ENCODE results near the gene VRK2.

Gene VRK2
- total RNA-seq: 19.2 to 38.4 (median 29.7) reads per million in 4 experiments

DNA sequence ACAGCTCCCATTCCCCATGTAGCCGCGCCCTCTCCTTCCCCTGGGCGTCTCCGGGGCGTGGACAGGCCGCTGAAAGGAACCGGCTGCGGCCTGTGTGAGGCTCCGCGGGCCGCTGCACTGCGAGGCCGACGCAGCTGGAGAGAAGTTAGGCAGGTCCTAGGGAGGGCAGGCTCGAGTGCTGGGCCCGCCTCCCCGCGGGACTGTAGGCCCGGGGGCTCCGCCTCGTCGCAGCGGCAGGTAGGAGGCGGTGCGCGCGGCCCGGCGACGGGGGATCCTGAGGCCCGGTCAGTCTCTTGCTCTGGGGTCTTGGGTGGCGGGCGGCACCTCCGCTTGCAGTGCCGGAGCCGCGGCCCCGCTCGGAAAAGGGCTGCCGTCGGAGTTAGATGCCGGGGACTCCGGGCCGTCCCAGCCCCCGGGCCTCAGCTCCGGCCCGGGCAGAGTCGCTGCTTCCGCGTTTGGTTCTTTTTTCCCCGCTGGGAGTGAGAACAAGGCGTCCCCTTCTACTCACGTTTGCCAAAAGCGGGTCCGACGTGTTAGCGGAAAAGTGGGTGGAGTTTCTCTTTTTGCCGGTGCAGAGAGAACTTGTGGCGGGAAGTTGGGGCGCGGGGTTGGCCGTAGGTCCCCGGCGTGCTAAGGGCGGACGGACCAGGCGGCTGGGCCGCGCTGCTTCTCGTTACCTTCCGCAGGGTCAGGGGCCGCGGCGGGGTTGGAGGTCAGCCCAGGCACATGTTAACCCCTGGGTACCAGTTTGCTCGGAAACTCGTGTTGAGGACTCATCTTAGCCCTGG is at the start of gene VRK2:
VRK2 (plus strand) TSS at position 222 of the 788 bp plus-strand sequence. CDS start 2,026 bp downstream, outside the sequence.
- DNase-seq: peak; percentile 61

GRCh38 chr2:58006256-58006951 is 40.2 kb upstream of the VRK2 start:
- no peak for DNase-seq

DNA sequence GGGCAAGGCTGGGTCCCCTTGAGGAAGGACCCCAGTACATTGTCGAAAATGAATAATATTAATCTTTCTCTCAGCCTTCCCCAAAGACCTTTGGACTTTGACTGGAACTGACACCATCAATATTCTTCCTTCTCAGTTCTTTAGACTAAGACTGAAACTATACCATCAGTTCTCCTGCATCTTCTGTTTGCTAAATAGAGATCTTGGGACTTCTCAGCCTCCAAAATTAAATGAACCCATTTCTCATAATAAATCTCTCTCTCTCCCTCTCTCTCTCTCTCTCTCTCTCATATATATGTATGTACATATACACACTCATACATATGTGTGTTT is 39.7 kb upstream of the VRK2 start:
- no peak for DNase-seq

GRCh38 chr2:58010599-58010998 is 36.0 kb upstream of the VRK2 start:
- no peak for DNase-seq

- DNase-seq: no peak
Measured at GRCh38 chr2:58019229-58019628, 27.4 kb upstream of the VRK2 start.

DNA sequence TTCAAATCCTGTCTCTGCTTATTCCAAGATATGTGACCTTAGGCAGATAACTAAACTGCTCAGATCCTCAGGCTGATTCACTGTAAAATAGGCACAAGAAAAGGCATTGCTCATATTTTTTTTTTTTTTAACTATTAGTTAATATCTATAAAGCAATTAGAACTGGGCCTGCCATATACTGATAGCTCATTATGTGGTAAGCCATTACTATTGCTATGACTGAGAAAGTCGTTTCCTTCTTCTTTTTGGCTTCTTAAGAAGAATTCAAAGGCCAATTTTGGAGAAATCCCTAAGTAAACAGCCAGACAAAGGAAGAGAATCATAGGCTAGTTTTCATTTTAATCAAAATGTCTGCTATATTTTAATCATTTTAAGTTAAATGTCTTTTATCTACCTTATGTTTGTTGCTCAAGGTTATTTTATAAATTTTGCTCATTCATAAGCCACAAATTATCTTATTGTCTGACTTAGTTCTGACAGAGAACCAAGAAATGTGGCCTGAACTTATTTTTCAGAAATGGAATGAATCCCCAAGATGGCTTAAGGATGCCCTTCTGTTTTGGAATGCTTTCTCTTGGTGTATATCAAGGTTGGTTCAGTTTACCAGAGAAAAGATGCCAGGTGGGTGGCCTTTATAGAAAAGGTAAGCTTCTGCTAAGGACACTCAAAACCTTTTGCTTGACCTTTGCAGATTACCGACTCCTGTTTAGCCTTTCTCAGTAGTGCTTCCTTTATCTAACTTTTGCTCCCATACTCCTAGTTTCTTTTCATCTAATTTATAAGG is 21.3 kb upstream of the VRK2 start:
- DNase-seq: no peak

- DNase-seq: no peak
Measured at GRCh38 chr2:58027029-58027428, 19.6 kb upstream of the VRK2 start.

DNA sequence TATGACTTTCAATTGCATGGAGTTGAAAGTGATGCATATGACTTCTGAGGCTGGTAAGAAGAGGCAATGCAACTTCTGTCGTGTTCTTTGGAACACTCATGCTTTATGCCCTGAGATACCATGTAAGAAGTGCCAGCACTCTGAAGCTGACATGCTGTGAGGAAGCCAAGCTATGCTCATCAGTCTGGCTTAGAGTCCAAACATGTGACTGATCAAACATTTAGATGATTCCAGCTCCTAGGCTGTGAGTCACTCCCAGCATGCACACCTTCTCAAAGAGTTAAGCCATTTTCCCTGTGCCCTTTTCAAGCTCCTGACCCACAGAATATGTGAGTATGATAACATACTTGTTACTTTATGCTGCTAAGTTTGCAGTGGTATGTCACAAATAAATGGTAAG is 15.8 kb upstream of the VRK2 start:
- no peak for DNase-seq

GRCh38 chr2:58032016-58032763 is 14.4 kb upstream of the VRK2 start:
- DNase-seq: no peak

- DNase-seq: no peak
Measured at GRCh38 chr2:58032764-58033080, 13.9 kb upstream of the VRK2 start.

GRCh38 chr2:58033530-58033929 is 13.1 kb upstream of the VRK2 start:
- no peak for DNase-seq

GRCh38 chr2:58035352-58035751 is 11.3 kb upstream of the VRK2 start:
- no peak for DNase-seq

DNA sequence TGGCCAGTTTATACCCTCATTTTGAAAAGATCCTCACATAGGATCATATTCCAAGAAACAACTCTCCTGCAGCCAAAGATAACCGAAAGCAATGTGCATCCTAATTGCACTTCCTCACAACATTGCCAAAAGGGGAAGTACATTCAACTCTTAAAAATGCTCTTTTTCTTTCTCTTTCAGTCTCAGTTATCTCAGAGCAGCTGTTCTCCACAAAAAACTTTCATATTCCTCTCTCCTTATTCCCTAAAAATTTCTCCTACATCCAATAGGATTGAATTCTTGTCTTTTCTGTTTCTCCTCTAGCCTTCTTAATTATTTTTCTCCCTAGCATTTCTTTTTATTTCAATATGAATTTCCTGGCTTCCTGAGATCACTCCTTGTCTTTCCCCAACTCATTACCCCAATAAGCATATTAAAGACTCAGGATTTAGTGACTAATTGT is 7.4 kb upstream of the VRK2 start:
- no peak for DNase-seq

- no peak for DNase-seq
Measured at GRCh38 chr2:58042486-58042970, 4.1 kb upstream of the VRK2 start.

DNA sequence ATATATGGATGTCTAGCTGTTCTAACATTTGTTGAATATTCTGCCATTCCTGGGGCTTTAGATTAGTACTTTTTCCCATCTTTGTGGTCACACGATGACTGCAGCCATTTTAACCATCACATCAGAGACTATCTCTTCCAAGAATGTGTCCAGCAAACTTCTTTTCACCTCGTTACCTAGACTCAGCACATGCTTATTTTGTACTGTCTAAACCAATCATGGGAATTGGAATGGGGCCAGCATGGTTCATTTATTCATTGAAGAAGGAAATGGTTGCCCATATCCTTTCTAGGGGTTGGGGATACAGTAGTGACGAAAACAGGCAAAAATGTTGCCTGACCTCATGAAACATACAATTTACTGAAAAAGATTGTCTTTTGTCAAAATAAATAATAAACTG is 2.5 kb upstream of the VRK2 start:
- no peak for DNase-seq

DNA sequence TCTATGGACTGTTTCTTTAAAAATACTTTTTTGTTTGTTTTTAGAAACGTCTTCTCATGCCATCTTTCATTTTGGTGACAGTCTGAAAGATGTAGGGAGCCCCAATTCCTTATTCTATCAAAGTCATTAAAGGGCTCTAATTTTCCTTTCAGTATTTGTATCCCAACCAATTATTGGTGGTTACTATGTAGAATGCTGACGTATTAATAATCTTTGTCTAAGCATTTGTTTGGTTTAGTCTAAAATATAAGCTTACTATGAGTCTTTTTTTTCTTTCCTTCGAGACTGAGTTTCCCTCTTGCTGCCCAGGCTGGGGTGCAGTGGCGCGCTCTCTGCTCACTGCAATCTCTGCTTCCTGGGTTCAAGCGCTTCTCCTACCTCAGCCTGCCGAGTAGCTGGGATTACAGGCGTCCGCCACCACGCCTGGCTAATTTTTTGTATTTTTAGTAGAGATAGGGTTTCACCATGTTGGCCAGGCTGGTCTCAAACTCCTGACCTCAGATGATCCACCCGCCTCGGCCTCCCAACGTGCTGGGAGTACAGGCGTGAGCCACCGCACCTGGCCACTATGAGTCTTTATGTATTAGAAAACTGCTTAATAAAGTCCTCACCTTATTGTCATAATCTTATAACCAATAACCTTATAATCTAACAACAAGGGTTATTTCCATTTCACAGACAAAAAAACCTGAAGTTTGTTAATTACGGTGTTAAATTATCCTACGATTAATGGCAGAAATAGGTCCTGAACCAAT is 849 bp upstream of the VRK2 start:
- no peak for DNase-seq

DNA sequence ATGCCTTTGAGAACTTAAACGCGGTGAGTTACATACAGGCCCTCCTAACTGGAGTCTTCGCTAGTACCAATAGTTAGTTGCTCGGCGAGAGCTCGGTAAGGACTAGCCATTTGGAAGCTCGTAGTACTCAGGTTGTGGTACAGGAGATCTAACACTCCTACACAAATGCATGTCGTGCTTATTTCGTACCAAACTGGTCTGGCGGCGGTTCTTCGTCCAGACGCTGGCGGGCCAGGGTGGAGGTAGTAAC is 346 bp upstream of the VRK2 start:
- no peak for DNase-seq

DNA sequence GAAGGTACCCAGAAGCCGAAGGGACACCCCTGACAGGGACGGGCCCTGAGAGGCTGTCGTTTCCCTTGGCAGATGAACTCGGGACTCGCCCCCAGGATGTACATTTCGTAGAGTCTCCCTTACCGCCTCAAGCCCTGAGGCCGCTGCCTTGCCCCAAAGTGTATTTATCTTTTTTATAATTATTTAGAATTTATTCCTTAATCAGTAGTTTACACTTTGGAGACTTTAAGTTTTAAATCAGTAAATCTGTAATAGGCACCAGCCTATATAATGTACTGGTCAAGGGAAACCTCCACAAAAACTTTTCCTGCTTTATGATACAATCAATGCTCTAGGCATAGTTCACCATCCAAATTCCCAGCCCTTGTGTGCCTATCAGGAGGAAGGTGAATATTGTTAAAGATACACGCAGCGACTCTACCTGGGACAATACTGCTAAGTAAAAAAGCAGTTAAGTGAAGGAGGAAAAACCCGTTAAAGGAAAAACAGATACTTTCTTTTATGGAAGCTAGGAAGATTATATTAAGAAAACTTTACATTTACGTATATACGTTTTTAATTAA is 848 bp downstream of the VRK2 start:
- no peak for DNase-seq

DNA sequence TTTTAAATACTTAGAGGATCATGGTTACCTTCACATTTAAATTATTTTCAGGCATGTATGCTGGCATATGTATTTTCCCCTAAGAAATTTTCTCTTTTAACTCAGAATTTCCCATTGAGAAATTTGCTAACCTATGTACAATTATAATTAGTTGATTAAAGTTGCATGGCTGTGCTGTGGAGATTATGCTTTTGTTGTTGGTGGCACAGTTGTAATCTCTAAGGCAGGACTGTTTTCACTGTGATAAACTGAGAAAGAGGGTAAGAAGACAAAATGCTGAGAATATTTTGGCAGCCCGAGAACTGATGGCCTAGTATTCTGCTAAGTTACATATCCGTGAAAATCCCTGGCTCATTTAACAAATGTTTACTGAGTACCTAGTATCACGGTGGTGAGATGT is 1.4 kb downstream of the VRK2 start:
- DNase-seq: no peak

DNA sequence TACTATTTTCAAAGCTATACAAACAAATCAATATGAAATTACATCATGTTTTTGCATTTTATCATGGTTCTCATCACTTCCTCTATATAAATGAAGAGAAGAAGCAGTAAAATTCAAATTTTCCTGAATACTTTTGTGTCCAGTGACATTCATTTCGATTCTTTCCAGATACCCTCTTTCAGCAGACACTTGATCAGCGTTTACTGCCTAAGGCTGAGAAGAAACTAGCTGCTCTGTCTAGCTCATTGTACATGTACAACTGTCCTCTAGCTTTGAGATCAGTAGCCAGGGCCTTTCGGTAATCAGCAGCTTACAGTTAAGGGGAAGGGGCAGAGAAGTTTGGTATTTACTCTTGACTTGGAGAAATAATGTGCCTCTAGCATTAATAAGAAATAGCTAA is 4.8 kb downstream of the VRK2 start:
- DNase-seq: no peak

GRCh38 chr2:58052978-58053377 is 6.4 kb downstream of the VRK2 start:
- DNase-seq: no peak

DNA sequence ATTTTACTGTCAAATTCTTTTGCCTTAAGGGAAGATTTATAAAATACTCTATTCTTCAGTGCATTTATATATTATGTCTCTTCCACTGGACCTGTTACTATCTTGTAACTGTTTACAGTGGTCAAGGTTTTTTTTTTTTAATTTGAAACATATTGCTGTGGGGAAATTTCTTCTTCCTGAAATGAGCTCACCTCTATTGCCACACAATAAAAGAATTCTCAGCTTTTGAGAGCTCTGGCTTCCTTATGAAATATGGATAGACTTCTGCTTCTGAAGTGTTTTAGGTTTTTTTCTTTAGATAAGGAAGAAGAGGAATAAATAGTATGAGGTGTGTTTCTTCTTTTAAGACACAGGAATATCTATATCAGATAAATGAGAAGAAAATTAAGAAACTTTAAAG is 7.7 kb downstream of the VRK2 start:
- no peak for DNase-seq

Measured in effector CD8-positive, alpha-beta T cell (primary cell).